Erythroblast (primary cell): ENCODE data around the gene CD164L2.

ENCODE experiments used
- GATA1 ChIP-seq: IDR thresholded peaks from 2 replicates; pipeline ENCODE4 v1.6.1; 2011; ENCODE audit warnings: low read depth, mild to moderate bottlenecking, control low read depth, low read length, moderate library complexity
- POLR2A ChIP-seq: IDR thresholded peaks from 2 replicates; pipeline ENCODE4 v1.6.1; 2011; ENCODE audit warnings: mild to moderate bottlenecking, low read length

GRCh38 chr1:27348861-27349783, 34.0 kb downstream of the CD164L2 start:
- TF ChIP-seq POLR2A (no peak), GATA1 (no peak)
